Suprapubic skin (tissue), 4 donors: ENCODE measurements around the gene CCNB1IP1. TPM values are rescaled to one million over a fixed set of nuclear protein-coding genes. Genes with fewer than 3 reads are reported as not detected.
A peak's percentile ranks its signal among the peaks of the same experiment; 100 is the strongest.

Experiments used
- DNase-seq, 2 donors: peaks; one replicate each; pipeline ENCODE4 v3.0.0-alpha.2; 2019; ENCODE audit warnings: low spot score in 2 of 2
- H3K27ac ChIP-seq: fragments of 200-600 bp; sonication (generic); one replicate; pipeline ENCODE4 v1.5.1; 2019
- H3K27me3 ChIP-seq: fragments of 200-600 bp; sonication (generic); one replicate; pipeline ENCODE4 v1.5.1; 2019
- H3K36me3 ChIP-seq: fragments of 200-600 bp; sonication (generic); one replicate; pipeline ENCODE4 v1.5.1; 2019
- H3K4me1 ChIP-seq: fragments of 200-600 bp; sonication (generic); one replicate; pipeline ENCODE4 v1.5.1; 2019
- H3K4me3 ChIP-seq: fragments of 200-600 bp; sonication (generic); one replicate; pipeline ENCODE4 v1.5.1; 2019; ENCODE audit warnings: mild to moderate bottlenecking
- H3K9me3 ChIP-seq: fragments of 200-600 bp; sonication (generic); one replicate; pipeline ENCODE4 v1.5.1; 2019
- EP300 ChIP-seq: sonication (generic); formaldehyde crosslinking; IDR thresholded peaks from one replicate; pipeline ENCODE4 v1.6.1; 2017; ENCODE audit warnings: antibody characterized with exemption
- POLR2A ChIP-seq, 2 donors: fragments of 450-650 bp; IDR thresholded peaks; one replicate each; pipeline ENCODE4 v1.6.1; 2017; ENCODE audit warnings: antibody characterized with exemption in 2 of 2, mild to moderate bottlenecking in 2 of 2, moderate library complexity in 2 of 2
- POLR2AphosphoS5 ChIP-seq, 3 donors: sonication (generic); formaldehyde crosslinking; IDR thresholded peaks; one replicate each; pipeline ENCODE4 v1.6.1; 2017; ENCODE audit warnings: antibody characterized with exemption in 3 of 3
- WGBS: methylation state at CpG from one replicate; pipeline ENCODE4 v1.1.5; 2018; 5-methylcytosine and 5-hydroxymethylcytosine counted together
- total RNA-seq, 4 donors: library from RNA; depleted of rRNA; stranded (reverse); fragments of >200 nt; gene quantifications; one replicate each; pipeline ENCODE4 v1.1.0, GENCODE V29; 2016
- TF ChIP-seq, protein P1 (sequence below), 2 donors: fragments of 200-600 bp in 1 of 2; fragments of 450-650 bp in 1 of 2; sonication (generic) in 1 of 2; IDR thresholded peaks; one replicate each; pipeline ENCODE4 v1.5.1; 2016 to 2019; ENCODE audit warnings: antibody characterized with exemption in 2 of 2, mild to moderate bottlenecking in 1 of 2, moderate library complexity in 1 of 2

CCNB1IP1 gene
- total RNA-seq, 4 donors from 2014 or later: 42.5 to 50.3 (median 47.6) TPM

DNA sequence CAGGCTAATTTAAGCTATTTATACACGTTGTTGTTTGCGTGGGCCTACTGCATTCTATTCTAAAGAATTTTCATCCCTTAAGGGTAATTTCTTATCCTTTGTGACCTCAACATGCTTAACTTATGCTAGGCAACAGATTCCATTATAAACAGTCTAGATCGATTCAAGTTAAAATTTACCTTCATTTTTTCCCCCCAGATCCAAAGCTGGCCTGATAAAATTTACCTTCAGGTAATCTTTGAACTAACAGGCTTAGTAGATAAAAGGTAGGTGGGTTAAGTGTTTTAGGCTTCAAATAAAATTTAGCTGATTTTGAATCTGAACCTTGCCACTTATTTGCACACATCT, 389 bp upstream of the CCNB1IP1 start:
- peaks cover 18% of the 10 kb centered on the region for H3K4me1 ChIP-seq
- 12% methylated on average over 3 of the region's 3 CpGs for WGBS
- H3K4me3 ChIP-seq: peak overlapping the region; percentile 64
- no peak for TF ChIP-seq POLR2A (IDR thresholded peaks at IDR 0.05)
- TF ChIP-seq, protein P1, sequence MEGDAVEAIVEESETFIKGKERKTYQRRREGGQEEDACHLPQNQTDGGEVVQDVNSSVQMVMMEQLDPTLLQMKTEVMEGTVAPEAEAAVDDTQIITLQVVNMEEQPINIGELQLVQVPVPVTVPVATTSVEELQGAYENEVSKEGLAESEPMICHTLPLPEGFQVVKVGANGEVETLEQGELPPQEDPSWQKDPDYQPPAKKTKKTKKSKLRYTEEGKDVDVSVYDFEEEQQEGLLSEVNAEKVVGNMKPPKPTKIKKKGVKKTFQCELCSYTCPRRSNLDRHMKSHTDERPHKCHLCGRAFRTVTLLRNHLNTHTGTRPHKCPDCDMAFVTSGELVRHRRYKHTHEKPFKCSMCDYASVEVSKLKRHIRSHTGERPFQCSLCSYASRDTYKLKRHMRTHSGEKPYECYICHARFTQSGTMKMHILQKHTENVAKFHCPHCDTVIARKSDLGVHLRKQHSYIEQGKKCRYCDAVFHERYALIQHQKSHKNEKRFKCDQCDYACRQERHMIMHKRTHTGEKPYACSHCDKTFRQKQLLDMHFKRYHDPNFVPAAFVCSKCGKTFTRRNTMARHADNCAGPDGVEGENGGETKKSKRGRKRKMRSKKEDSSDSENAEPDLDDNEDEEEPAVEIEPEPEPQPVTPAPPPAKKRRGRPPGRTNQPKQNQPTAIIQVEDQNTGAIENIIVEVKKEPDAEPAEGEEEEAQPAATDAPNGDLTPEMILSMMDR (IDR thresholded peaks at IDR 0.05): no peak
- no peak for TF ChIP-seq POLR2AphosphoS5 (IDR thresholded peaks at IDR 0.05)
- no peak for TF ChIP-seq EP300
- H3K36me3 ChIP-seq: no peaks in the 10 kb centered on the region
- H3K9me3 ChIP-seq: no peaks in the 10 kb centered on the region
- no peaks in the 10 kb centered on the region for H3K27me3 ChIP-seq
- H3K27ac ChIP-seq: peak overlapping the region; percentile 84
- DNase-seq: no peak

DNA sequence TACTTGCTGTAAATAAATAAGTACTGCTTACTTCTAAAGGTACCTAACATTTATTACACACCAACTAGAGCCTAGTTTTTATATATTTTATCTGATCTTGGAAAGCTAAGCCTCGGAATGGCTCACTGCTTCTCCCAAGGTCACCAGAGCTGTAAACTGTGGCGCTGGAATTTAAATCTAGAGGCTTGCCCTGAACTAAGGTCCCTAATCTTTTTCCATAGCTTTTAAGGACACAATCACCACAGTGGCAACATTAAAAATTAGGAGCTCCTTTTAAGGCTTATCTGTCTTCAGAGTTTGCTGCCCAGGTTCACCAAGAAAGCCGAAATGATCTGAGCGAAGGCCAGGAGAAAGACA, 670 bp downstream of the CCNB1IP1 start:
- Histone ChIP-seq H3K4me1 (peaks cover 20% of the 10 kb centered on the region), H3K9me3 (no peaks in the 10 kb centered on the region), H3K27ac (peak overlapping the region; percentile 84), H3K27me3 (no peaks in the 10 kb centered on the region), H3K4me3 (peak overlapping the region; percentile 64), H3K36me3 (no peaks in the 10 kb centered on the region)
- DNase-seq: no peak
- WGBS: 3% methylated on average over 4 of the region's 4 CpGs
- no peak for TF ChIP-seq EP300
- no peak for TF ChIP-seq POLR2AphosphoS5 (IDR thresholded peaks at IDR 0.05)
- TF ChIP-seq POLR2A (IDR thresholded peaks at IDR 0.05): no peak
- TF ChIP-seq, protein P1 (IDR thresholded peaks at IDR 0.05): no peak

- WGBS: 81% methylated on average over 2 of the region's 2 CpGs
- no peak overlapping the region for H3K27ac ChIP-seq
Measured at GRCh38 chr14:20331053-20331613, 1.9 kb downstream of the CCNB1IP1 start.

GRCh38 chr14:20329355-20329754, 3.7 kb downstream of the CCNB1IP1 start:
- DNase-seq: no peak
- H3K36me3 ChIP-seq: peaks cover 17% of the 10 kb centered on the region
- no peak overlapping the region for H3K4me3 ChIP-seq
- no peaks in the 10 kb centered on the region for H3K9me3 ChIP-seq
- TF ChIP-seq POLR2A (IDR thresholded peaks at IDR 0.05): no peak
- TF ChIP-seq, protein P1 (IDR thresholded peaks at IDR 0.05): no peak
- no peak for TF ChIP-seq EP300
- TF ChIP-seq POLR2AphosphoS5 (IDR thresholded peaks at IDR 0.05): no peak
- no peaks in the 10 kb centered on the region for H3K27me3 ChIP-seq
- peaks cover 25% of the 10 kb centered on the region for H3K4me1 ChIP-seq
- WGBS: 86% methylated on average over 2 of the region's 2 CpGs
- H3K27ac ChIP-seq: no peak overlapping the region

More at GRCh38 chr14:20331053-20331613, 1.9 kb downstream of the CCNB1IP1 start:
- TF ChIP-seq POLR2A (IDR thresholded peaks at IDR 0.05): no peak
- TF ChIP-seq, protein P1 (IDR thresholded peaks at IDR 0.05): no peak
- TF ChIP-seq EP300: no peak
- TF ChIP-seq POLR2AphosphoS5 (IDR thresholded peaks at IDR 0.05): no peak
- Histone ChIP-seq H3K4me3 (no peak overlapping the region), H3K36me3 (peaks cover 4% of the 10 kb centered on the region), H3K4me1 (peaks cover 25% of the 10 kb centered on the region), H3K27me3 (no peaks in the 10 kb centered on the region), H3K9me3 (no peaks in the 10 kb centered on the region)
- no peak for DNase-seq

- no peaks in the 10 kb centered on the region for H3K9me3 ChIP-seq
- H3K36me3 ChIP-seq: peaks cover 23% of the 10 kb centered on the region
- 52% methylated on average over 2 of the region's 2 CpGs for WGBS
- H3K27me3 ChIP-seq: no peaks in the 10 kb centered on the region
- H3K4me1 ChIP-seq: peaks cover 25% of the 10 kb centered on the region
- no peak for DNase-seq
- TF ChIP-seq EP300: no peak
- TF ChIP-seq POLR2AphosphoS5 (IDR thresholded peaks at IDR 0.05): no peak
- no peak for TF ChIP-seq POLR2A (IDR thresholded peaks at IDR 0.05)
- TF ChIP-seq, protein P1 (IDR thresholded peaks at IDR 0.05): no peak
- no peak overlapping the region for H3K4me3 ChIP-seq
- H3K27ac ChIP-seq: no peak overlapping the region
Measured at GRCh38 chr14:20328705-20329104, 4.4 kb downstream of the CCNB1IP1 start.
